Right atrium auricular region (tissue), 2 donors: ENCODE data around the gene MAML2. TPM values are rescaled to one million over a fixed set of nuclear protein-coding genes. Genes with fewer than 3 reads are reported as not detected.
A peak's percentile ranks its signal among the peaks of the same experiment; 100 is the strongest.

Source experiments
- DNase-seq: peaks from one replicate; pipeline ENCODE4 v3.0.0-alpha.2; 2019; ENCODE audit warnings: low spot score
- H3K27ac ChIP-seq, 2 donors: fragments of 200-600 bp; sonication (generic); 1 replicate in 1 of 2; 2 replicates in 1 of 2; pipeline ENCODE4 v1.5.1; 2016 to 2019
- H3K27me3 ChIP-seq, 2 donors: fragments of 200-600 bp; sonication (generic); one replicate each; pipeline versions ENCODE4 v1.5.1 to v1.6.0; 2017 to 2019
- H3K36me3 ChIP-seq: fragments of 200-600 bp; sonication (generic); one replicate; pipeline ENCODE4 v1.5.1; 2016
- H3K4me1 ChIP-seq, 2 donors: fragments of 200-600 bp; sonication (generic); one replicate each; pipeline versions ENCODE4 v1.5.1 to v1.6.0; 2017 to 2019
- H3K4me3 ChIP-seq, 2 donors: fragments of 200-600 bp; sonication (generic); 1 replicate in 1 of 2; 2 replicates in 1 of 2; pipeline ENCODE4 v1.5.1; 2017 to 2019; ENCODE audit warnings: mild to moderate bottlenecking in 1 of 2, moderate library complexity in 1 of 2
- H3K9me3 ChIP-seq, 2 donors: fragments of 200-600 bp; sonication (generic); one replicate each; pipeline ENCODE4 v1.5.1; 2019
- CTCF ChIP-seq, 2 donors: fragments of 200-600 bp; sonication (generic); IDR thresholded peaks; one replicate each; pipeline ENCODE4 v1.5.1; 2019; ENCODE audit warnings: antibody characterized with exemption in 2 of 2
- total RNA-seq, 2 donors: library from RNA; depleted of rRNA; stranded (reverse); fragments of >200 nt; gene quantifications; one replicate each; pipeline ENCODE4 v1.1.0, GENCODE V29; 2016

Gene MAML2
- total RNA-seq, 2 donors from 2014 or later = 7.6 to 16.6 TPM

- Histone ChIP-seq H3K4me1 (peaks cover 0 to 20% of the 10 kb centered on the region in 2 donors), H3K27me3 (no peaks in the 10 kb centered on the region), H3K36me3 (no peaks in the 10 kb centered on the region), H3K9me3 (no peaks in the 10 kb centered on the region), H3K4me3 (no peak overlapping the region), H3K27ac (no peak overlapping the region)
- TF ChIP-seq CTCF (IDR thresholded peaks at IDR 0.05) = no peak
- DNase-seq = no peak
Measured at GRCh38 chr11:96081561-96081960, 261.4 kb downstream of the MAML2 start.

DNA sequence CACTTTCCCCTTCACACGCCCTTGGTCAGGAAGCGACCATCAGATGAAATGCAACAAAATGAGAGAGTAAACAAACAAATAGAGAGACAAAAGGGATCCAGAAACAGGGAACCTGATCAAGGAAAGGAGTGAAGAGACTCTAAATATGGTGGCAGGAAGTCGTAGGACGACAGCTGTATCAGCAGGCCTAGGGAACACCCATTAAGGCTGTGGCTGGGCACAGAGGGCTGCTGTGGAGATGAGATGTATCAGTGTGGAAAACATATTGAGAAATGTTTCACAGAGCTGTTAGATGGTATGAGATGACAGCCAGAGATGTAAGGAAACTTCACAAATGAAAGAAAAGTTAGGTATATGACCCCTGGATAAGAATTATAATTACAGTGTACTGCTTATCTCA, 263.3 kb downstream of the MAML2 start:
- no peaks in the 10 kb centered on the region for H3K27me3 ChIP-seq
- H3K4me1 ChIP-seq = peaks cover 0 to 38% of the 10 kb centered on the region in 2 donors
- no peak overlapping the region for H3K27ac ChIP-seq
- H3K36me3 ChIP-seq = no peaks in the 10 kb centered on the region
- no peak for TF ChIP-seq CTCF (IDR thresholded peaks at IDR 0.05)
- no peak overlapping the region for H3K4me3 ChIP-seq
- H3K9me3 ChIP-seq = no peaks in the 10 kb centered on the region
- no peak for DNase-seq

GRCh38 chr11:96075532-96075959, 267.4 kb downstream of the MAML2 start:
- Histone ChIP-seq H3K27ac (peak overlapping the region in 1 of 2 donors; percentile 22), H3K4me3 (no peak overlapping the region), H3K27me3 (no peaks in the 10 kb centered on the region), H3K4me1 (peaks cover 0 to 20% of the 10 kb centered on the region in 2 donors), H3K36me3 (no peaks in the 10 kb centered on the region), H3K9me3 (no peaks in the 10 kb centered on the region)
- DNase-seq = no peak
- no peak for TF ChIP-seq CTCF (IDR thresholded peaks at IDR 0.05)

DNA sequence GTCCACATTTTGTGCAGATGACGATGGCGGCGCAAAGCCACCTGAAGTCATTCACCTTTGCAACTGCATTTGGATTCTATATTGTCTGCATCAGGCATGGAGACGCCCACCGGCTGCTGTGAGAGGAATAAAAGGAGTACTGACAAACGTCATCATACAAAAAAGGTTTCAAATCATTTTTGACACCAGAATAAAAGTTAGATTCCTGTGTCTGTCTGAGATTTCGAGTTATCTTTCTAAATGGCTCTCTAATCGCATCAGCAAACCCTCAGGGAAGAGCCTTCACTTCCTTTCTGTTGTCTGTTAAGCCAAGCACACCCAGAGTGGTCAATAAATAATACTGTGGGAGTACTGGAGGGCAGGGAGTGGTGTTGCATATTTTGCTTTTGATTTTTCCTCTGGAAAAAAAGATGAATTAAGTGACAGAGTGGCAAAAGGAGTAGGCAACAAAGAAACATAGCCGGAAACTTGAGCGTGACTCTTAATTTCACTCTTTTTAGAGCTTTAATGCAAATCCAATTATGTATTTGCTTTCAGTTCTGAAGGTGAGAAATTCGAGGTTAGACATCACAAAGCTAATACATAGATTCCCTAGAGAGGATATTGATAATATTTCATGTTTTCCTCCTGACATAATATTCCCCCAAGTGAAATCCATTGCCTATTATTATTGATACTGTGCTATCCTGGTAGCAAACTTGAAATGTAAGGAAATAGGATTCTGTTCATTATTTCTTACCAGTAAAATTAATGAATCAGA, 268.3 kb downstream of the MAML2 start:
- peak overlapping the region in 1 of 2 donors; percentile 22 for H3K27ac ChIP-seq
- no peak for TF ChIP-seq CTCF (IDR thresholded peaks at IDR 0.05)
- DNase-seq = no peak
- no peaks in the 10 kb centered on the region for H3K9me3 ChIP-seq
- H3K4me1 ChIP-seq = peaks cover 0 to 20% of the 10 kb centered on the region in 2 donors
- H3K27me3 ChIP-seq = no peaks in the 10 kb centered on the region
- no peaks in the 10 kb centered on the region for H3K36me3 ChIP-seq
- H3K4me3 ChIP-seq = no peak overlapping the region

DNA sequence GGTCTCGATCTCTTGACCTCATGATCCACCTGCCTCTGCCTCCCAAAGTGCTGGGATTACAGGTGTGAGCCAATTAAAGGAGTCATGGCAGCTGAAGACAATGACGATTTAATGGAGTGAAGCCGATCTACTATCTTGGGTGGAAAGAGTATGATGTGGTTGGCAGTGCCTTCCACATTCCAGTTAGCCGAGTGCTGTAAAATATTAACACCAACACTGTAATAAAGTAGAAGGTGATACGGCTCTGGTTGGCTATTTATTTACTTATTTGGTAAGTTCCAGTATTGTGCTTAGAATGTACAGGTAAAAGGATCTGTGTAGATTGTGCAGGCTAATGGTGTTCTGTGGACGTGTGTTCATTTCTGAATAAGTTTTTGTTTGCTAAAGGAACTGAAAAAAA, 269.5 kb downstream of the MAML2 start:
- H3K36me3 ChIP-seq = no peaks in the 10 kb centered on the region
- no peak for DNase-seq
- no peak overlapping the region for H3K27ac ChIP-seq
- H3K9me3 ChIP-seq = no peaks in the 10 kb centered on the region
- H3K4me1 ChIP-seq = peaks cover 0 to 20% of the 10 kb centered on the region in 2 donors
- no peak for TF ChIP-seq CTCF (IDR thresholded peaks at IDR 0.05)
- no peak overlapping the region for H3K4me3 ChIP-seq
- no peaks in the 10 kb centered on the region for H3K27me3 ChIP-seq

DNA sequence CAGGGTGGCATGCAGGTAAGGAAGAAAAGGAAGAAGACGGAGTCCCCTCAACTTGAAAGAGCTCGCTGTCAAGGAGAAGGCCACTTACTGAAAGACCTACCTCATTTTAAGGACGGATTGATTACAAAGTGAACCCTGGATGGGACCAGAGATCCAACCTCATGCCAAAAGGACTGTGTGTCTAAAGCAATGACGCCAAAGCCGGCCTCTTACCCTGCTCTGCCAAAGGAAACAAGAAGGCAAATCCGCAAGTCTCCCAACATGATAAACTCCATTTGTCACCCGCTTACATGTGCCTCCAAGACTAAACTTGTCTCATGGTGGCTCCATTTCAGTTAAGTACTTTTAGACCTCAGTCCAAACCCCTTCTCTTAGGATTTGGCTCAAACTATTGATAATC, 270.4 kb downstream of the MAML2 start:
- H3K36me3 ChIP-seq = no peaks in the 10 kb centered on the region
- peaks cover 0 to 20% of the 10 kb centered on the region in 2 donors for H3K4me1 ChIP-seq
- no peak for TF ChIP-seq CTCF (IDR thresholded peaks at IDR 0.05)
- H3K27ac ChIP-seq = no peak overlapping the region
- H3K27me3 ChIP-seq = no peaks in the 10 kb centered on the region
- no peaks in the 10 kb centered on the region for H3K9me3 ChIP-seq
- H3K4me3 ChIP-seq = no peak overlapping the region
- DNase-seq = peak; percentile 79
